Sigmoid colon (tissue), 3 donors: ENCODE measurements around the gene NADSYN1.

Source experiments
- POLR2A ChIP-seq, 2 donors: fragments of 450-650 bp; IDR thresholded peaks; one replicate each; pipeline ENCODE4 v1.6.1; 2016; ENCODE audit warnings: antibody characterized with exemption in 2 of 2, mild to moderate bottlenecking in 2 of 2, moderate library complexity in 2 of 2
- TF ChIP-seq, protein P1 (sequence below), 4 experiments: fragments of 450-650 bp in 3 of 4; fragments of 200-600 bp in 1 of 4; IDR thresholded peaks; one replicate each; pipeline ENCODE4 v1.5.1; 2016 to 2019; ENCODE audit warnings: antibody characterized with exemption in 4 of 4, mild to moderate bottlenecking in 3 of 4, moderate library complexity in 2 of 4

DNA sequence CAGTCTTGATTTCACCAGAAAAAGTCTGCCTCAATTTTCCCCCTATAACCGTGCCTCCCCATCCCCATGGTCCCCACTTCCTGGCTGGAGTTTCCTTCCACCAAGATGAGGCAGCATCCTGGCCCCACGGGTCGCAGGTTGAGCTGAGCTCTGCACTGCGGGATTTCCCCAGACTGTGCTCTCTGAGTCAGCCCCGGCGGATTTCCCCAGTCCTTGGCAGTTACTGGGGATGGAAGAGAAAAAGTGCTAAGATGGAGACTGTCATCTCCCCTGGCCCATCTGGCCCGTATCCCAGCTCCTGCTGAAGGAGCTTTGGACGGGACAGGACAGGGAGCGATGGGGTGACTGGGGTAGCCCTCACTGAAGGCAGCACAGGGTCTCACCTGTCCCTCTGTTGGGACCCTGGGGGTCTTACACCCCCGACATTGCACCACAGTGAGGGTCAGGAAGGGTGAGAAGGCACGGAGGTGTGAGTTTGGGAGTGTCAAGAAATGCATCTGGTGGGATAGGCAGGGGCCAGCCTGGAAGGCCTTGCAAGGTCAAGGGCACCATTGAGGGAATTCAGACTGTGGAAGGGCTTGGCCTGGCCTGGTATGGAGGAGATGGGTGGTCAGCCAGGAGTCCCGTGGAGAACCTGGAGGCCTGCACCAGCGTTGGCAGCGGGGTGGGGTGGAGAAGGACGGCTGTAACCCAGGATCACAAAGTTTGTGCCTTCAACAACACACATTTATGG is 36.5 kb downstream of the NADSYN1 start:
- TF ChIP-seq, protein P1, sequence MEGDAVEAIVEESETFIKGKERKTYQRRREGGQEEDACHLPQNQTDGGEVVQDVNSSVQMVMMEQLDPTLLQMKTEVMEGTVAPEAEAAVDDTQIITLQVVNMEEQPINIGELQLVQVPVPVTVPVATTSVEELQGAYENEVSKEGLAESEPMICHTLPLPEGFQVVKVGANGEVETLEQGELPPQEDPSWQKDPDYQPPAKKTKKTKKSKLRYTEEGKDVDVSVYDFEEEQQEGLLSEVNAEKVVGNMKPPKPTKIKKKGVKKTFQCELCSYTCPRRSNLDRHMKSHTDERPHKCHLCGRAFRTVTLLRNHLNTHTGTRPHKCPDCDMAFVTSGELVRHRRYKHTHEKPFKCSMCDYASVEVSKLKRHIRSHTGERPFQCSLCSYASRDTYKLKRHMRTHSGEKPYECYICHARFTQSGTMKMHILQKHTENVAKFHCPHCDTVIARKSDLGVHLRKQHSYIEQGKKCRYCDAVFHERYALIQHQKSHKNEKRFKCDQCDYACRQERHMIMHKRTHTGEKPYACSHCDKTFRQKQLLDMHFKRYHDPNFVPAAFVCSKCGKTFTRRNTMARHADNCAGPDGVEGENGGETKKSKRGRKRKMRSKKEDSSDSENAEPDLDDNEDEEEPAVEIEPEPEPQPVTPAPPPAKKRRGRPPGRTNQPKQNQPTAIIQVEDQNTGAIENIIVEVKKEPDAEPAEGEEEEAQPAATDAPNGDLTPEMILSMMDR (IDR thresholded peaks at IDR 0.05): no peak
- TF ChIP-seq POLR2A (IDR thresholded peaks at IDR 0.05): no peak
